ENCODE results near the gene TOB2.

TOB2 gene, protein sequence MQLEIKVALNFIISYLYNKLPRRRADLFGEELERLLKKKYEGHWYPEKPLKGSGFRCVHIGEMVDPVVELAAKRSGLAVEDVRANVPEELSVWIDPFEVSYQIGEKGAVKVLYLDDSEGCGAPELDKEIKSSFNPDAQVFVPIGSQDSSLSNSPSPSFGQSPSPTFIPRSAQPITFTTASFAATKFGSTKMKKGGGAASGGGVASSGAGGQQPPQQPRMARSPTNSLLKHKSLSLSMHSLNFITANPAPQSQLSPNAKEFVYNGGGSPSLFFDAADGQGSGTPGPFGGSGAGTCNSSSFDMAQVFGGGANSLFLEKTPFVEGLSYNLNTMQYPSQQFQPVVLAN

DNA sequence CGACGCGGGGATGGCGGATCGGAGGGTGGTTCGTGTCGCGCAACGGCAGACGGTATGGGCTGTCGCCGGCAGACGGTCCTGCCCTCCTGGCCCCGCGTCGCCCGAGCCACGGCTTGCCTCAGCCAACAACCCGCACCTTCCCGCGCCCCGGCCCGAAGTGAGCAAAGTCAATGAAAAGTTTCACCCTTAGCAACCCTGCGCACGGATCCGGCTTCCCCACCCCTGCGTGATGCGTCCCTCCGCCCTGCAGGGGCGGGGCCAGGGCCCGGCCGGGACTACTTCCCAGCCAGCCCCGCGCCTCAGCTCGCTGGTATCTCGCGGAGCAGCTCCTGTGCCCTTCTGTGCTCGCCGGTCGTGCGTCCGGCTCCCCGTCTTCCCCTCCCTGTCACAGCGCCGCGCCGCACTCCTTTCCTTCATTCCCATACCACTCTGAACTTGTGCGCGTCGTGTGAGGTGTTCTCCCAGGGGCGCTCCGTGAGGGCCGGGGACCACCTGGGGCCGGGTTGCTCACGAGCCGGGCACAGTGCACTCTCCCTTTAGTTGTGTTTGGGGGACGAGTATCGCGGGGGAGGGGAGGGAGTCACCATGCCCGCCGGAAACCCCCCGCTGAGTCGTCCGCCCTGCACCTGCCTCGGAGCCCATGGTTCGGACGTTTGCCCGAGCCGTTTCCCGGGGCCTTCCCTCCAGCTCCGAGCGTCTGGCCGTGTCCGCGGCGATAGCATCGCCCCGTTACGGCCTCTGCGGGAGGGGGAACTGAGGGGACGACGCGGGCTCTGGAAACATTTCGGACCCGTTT is at the start of gene TOB2:
Gene TOB2, minus strand, starts transcription at position 163 of the 796 bp plus-strand sequence. CDS start 9,456 bp downstream, outside the sequence.
- peak; percentile 77 for DNase-seq (ENCODE audit: low spot score)

DNA sequence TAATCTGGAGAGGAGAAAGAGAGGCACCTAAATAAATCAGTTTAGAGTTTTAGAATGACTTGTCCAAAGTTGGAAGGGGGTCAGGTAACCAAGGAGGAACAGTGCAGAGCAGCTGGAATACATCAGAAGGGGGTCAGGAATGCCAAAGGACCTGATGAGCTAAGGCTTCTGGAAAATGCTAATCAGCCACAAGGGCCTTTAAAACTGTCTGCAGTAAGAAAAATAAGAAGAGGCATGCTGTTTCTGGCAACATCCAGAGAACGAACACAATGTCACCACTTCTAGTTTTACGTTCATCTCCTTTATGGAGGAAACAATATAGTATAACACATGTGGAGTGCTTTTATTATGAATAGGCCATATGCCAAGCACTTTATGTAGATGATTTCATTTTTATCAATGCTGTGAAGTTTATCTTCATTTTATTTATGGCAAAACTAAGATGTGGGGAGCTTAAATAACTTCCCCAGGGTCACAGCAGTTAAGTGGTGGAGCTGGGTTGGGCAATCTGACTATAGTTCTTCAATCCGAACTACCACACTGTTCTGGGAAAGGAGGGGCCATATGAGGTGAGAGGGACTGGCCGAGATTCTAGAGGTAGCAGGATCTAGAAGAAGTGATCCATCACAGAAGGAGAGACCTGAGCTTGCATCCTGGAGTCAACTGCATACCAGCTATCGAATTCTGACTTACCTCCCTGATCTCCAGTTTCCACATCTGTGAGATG is 44.9 kb upstream of the TOB2 start:
- DNase-seq (ENCODE audit: low spot score): no peak

DNA sequence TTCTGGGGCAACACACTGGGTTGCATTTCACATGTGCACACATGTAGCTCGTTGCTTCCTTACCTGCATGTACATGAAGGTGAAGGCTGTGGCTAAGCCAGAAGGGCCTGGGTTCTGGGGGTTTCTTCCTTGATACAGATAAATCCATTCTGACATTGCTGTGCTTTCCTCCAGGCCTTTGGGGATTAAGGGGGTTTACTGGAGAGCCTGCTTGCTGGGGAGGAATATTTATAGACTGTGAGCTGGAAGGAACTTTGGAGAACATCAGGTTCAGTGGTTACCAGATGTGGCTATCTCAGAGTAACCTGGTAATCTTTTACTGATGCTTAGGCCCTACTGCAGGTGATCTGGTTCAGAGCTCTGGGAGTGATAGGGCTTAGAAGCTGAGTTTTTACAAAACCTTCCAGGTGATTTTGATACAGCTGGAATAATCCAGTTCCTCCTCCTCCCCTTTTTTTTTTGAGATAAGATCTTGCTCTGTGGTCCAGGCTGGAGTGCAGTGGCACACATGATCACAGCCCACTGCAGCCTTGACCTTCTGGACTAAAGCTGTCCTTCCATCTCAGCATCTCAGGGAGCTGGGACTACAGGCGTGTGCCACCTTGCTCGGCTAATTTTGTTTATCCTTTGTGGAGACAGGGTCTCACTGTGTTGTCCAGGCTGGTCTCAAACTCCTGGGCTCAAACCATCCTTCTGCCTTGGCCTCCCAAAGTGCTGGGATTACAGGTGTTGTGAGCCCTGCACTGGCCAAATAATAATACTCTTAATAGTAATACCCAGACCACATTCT is 42.2 kb upstream of the TOB2 start:
- DNase-seq (ENCODE audit: low spot score): no peak

DNA sequence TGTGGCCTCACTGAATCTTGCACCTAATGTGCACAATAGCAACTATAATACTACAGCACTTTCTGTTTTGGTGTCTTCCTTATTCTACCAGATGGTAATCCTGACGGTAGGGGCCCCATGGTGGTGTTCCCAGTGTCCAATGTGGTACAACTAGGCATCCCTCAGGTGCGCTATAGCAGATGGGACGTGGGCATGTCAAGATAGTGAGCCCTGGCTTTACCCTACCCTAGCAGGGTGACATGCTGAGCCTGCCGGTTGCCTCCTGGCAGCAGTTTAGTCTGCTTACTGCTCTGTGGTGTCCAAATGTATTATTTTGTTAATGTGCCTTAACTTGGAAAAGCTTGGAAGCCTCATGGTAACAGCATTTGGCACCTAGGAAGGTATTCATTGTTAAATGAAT is 41.5 kb upstream of the TOB2 start:
- DNase-seq (ENCODE audit: low spot score): no peak

DNA sequence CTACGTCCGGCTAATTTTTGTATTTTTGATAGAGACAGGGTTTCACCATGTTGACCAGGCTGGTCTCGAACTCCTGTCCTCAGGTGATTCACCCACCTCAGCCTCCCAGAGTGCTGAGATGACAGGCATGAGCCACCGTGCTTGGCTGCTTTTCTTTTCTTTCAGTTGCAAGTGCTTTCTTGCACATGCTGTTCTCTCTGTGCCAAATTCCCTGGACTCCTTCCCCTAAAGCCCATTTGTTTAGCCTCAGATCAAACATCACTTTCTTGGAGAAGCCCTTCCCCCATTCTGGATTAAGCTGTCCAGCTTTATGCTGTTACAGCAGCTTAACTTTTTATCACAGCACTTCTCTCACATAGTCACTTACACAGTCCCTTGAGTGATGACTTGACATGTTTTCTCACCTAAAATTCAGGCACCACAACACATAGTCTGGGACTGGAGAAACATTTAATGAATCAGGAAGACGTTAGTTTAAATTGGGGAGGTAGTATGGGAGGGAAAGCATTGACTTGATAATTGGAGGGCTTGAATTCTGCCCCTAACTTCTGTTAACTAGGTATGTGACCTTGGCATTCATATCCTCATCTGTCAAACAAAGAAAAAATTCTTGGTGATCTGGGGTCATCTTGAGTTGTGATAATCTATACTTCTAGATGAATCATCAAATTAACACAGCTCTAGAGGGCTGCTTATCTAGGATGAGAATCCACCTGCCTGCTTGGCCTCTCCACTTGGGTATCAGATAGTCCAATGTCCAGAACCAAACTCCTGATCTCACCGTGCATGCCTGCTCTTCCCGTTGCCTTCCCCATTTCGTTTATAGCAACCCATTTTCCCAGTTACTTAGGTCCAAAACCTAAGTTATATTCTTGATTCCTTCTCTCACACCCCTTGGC is 40.7 kb upstream of the TOB2 start:
- no peak for DNase-seq (ENCODE audit: low spot score)

DNA sequence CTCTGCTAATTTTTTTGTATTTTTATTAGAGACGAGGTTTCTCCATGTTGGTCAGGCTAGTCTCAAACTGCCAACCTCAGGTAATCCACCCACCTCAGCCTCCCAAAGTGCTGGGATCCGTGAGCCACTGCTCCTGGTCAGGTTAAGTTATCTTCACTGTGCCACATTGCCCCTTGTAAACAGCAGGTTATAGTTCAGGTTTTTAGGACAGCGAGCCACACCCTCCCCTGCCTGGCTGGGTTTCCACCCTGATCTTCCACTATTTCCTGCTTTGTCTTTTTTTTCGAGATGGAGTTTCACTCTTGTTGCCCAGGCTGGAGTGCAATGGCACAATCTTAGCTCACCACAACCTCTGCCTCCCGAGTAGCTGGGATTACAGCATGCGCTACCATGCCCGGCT is 38.4 kb upstream of the TOB2 start:
- no peak for DNase-seq (ENCODE audit: low spot score)

DNA sequence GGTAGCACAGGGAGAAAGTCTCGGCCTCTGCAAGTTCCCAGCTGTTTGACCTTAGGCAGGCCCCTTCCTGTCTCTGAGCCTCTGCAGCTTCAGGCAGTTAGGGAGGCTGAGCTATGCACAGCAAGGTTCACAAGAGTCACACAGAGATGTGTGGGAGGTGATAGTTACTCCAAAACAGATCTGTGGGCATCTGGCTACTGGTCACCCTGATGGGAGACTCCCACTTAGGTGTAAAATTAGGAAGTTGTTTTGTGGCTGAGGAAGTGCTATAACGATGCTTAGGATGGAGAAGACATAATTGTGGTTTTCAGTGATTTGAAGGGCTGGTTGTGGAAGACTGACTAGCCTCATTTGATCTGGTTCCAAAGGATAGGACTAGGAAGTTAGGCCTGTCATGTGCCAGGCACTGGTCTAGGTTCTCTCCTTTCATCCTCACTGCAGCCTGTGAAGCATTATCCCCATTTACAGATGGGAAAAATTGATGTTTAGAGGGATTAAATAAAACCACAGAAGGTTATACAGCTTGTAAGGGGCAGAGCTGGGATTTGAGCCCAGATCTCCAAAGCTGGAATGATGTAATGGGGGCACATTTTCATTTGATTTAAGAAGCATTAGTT is 35.8 kb upstream of the TOB2 start:
- DNase-seq (ENCODE audit: low spot score): no peak

DNA sequence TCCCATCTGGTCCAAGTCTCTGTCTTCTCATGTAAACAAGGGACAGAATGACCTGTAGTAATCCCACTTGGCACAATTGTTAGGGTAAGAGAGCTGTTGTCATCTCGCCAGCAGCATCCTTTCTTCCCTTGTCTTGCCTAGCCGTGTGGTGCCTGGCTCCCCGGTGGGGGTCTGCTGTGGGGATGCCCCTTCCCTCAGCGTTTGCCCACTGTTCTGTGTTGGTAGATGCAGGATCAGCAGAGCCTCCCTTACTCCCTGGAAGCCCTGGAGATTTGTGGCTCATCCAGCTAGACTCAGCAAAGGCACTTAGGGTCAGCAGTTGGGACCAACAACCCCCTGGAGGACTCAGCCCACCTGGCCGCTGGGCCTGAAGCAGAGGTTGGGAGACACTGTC is 35.3 kb upstream of the TOB2 start:
- no peak for DNase-seq (ENCODE audit: low spot score)

DNA sequence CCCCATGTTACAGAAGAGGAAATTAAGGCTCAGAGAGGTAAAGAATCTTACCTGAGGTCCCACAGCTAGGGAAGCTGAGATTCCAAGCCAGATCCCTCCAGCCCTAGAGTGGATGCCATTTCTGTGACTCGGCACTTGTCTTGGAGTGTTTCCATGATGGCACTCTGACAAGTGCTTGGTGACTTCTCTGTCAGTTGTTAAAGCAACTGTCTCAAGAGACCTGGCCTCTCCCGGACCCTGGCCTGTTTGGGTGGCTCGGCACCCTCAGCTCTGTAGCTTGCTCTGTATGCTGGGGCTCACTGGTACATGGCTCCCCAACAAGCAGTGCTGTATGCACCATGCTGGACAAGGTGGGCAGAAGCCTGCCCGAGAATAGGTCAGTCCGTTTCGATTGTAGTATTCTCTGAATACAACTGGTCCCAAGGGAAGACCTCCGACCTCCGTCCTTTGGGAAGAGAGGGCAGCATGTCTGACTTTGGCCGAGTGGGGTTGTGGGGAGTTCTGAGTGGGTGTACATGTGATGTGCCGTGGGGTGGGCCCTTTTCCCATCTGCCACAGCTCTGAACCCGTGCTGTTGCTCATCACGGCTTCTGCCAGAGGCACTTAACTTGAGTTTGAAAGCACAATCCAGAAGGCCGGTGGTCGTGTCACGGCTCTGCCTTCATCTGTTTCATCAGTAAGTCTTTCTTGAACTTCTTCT is 34.7 kb upstream of the TOB2 start:
- no peak for DNase-seq (ENCODE audit: low spot score)

DNA sequence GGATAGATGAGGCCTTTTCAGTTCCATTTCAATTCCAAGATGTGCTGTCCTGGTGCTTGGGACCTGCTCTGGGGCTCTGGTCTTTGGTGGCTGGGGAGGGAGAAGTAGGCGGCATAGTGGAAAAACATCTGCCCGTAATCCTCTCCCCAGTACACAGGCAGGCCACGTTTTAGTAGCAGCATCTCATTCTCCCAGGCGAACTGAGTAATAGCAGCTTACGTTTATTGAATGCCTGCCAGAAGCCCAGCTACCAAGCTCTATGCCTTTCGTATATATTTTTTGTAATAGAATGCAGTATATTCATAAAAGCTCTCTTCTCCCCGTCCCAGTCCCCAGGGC is 33.8 kb upstream of the TOB2 start:
- no peak for DNase-seq (ENCODE audit: low spot score)

DNA sequence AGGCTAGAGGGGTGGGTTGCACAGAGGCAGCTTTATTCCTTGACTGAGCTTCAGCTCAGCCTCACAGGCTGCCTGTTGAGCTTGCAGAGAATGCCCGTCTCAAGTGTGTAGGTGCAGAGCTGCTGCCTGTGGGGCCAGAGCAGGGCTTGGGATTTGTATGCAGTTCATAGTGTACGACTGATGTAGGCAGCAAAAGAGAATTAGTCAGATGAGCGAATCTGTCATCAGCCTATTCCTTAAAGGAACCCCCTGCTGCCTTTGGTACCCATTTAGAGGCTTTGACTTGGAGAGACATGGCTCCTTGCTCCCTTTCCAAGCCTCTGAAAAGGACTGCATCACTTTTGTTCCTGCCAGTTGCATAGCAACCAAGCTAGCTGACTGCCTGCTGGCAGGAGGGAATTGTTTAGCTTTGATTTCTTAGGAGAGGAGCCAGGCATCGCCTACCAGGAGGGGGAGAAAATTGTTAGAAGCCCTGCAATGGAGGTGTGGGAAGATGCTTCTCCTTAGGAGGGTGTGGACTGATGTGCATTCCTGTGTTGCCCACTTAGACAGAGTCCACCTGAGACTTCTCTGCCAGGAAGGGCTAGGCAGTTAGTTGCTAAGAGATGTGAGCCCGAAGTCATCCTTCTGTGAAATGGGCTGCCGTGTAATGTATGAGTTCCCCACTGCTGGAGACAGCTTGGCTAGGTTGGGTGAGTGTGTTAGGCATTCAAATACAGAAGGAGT is 33.2 kb upstream of the TOB2 start:
- no peak for DNase-seq (ENCODE audit: low spot score)

DNA sequence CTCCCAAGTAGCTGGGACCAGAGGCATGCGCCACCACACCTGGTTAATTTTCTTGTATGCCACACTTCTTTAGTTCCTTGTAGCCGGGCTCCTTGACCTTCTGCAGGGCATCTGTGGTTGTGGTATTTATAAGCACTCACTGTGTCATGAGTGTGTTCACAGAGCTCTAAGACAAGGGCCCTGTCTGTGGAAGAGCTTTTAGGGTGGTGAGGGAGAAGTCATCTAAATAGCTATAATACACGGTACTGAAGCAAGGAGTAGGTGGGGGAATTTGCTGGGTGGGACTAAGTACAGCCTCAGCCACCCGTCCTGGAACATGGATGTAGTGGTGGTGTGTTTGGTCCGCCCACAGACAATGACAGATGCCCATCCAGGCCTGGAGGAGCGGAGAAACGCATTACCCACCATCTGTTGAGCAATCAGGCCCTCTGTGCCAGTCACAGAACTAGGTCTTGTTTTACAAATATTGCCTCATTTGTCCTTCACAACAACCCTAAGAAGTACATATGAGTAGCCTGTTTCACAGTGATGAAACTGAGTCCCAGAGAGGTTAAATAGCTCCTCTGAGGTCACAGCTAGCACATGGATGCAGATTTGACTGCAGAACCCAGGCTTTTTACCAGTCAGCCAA is 32.4 kb upstream of the TOB2 start:
- no peak for DNase-seq (ENCODE audit: low spot score)

DNA sequence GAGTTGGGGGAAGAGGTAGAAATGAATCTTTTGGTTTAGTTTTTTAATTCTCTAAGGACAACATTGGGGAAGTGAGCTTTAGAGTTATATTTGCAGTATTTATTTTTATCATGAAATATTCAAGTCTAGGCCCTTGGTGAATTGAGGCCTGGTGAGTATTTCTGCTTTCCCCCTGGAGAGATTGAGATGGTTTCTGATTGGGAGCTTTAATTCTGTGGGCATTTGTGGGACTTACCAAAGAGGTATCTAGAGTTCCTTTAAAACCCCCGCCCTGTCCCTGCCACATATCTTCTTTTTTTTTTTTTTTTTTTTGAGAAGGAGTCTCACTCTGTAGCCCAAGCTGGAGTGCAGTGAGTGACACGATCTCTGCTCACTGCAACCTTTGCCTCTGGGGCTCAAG is 31.9 kb upstream of the TOB2 start:
- DNase-seq (ENCODE audit: low spot score): no peak

DNA sequence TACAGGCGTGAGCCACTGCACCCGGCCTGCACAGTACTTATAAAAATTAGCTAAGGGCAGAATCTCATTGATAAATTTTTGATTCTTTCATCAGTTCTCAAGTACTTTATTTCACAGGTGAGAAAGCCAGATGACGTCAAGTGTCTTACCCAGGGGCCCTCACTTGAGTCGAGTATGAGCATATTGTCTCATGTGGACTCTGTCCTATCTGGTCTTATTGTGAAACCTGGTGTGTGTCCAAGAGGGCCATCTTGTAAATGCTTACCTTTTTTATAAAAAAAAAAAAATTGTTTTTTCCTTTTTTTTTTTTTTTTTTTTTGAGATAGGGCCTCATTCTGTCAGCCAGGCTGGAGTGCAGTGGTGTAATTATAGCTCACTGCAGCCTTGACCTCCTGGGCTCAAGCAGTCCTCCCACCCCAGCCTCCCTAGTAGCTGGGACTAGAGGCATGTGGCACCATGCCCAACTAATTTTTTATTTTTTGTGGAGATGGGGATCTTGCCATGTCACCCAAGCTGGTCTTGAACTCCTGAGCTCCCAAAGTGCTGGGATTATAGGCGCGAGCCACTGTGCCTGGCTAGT is 28.4 kb upstream of the TOB2 start:
- no peak for DNase-seq (ENCODE audit: low spot score)

DNA sequence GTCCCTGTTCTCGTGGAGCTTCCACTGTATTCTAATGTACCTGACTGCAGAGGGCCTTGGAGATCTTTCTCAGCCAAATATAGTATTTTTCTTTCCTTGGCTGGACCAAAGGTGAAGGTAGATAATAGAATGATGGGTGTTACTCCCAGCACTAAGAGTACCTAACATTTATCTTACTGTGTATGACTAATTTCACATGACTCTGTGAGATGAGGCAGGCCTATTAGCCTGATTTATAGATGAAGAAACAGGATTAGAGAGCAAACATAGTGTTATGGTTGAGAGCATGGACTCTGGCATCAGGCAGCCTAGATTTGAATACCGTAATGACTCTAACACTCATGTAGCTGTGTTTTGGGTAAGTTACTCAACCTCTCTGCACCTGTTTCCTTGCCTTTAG is 25.0 kb upstream of the TOB2 start:
- DNase-seq (ENCODE audit: low spot score): no peak

DNA sequence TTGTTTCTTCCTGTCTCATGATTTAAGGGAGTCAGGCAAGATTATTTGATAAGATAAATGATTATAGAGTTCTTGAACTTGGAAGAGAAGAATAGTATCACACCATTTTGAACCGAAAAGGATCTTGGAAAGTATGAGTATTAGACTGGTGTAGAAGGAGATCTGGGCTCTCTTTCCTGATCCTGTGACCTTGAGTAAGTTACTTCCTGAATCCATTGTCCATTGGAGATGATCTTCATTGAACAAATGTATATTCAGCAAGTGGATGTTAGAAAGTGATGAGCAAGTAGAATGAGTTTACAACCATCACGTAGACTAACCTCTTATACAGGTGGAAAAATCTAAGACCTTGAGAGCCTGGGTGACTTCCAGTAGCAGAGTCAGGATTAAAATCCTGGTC is 24.3 kb upstream of the TOB2 start:
- DNase-seq (ENCODE audit: low spot score): no peak

DNA sequence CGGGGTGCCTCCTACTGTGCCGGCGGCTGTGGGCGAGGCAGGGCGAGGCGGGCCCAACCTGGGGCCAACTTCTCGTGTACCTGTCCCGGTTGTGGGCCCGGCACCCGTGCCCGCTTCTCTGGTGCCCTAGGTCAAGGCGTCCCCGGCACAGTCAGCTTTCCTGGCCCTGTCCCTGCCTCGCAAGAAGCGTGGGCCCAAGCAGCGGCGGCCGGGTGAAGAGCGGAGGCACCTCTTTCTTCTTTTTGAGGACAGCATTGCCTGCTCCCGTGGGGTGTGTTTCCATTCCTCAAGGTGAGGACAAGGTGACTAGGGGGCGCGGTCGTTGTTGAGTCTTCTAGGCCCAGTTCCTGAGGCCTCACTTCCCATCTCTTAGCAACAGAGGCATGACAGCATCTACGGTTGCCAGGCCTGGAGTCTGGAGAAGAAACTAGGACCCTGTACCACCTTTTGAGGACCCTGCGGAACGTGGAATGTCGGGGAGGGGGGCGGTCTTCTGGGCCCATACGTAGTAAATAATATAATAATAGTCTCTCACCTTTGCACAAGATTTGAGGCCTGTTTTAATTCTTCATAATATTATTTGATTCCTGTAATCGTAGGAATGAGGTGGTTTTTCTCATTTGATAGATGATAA is 22.7 kb upstream of the TOB2 start:
- DNase-seq (ENCODE audit: low spot score): no peak
